Peyer's patch (tissue), 4 donors: Measurements from ENCODE around the gene MYO15B.

ENCODE experiments used
- CTCF ChIP-seq, 6 experiments: fragments of 450-650 bp in 4 of 6; fragments of 200-600 bp in 2 of 6; sonication (generic) in 1 of 6; IDR thresholded peaks; one replicate each; pipeline ENCODE4 v1.5.1; 2017 to 2019; ENCODE audit warnings: antibody characterized with exemption in 6 of 6, mild to moderate bottlenecking in 3 of 6, moderate library complexity in 1 of 6
- POLR2A ChIP-seq, 2 donors: fragments of 450-650 bp; IDR thresholded peaks; one replicate each; pipeline ENCODE4 v1.5.1; 2017; ENCODE audit warnings: antibody characterized with exemption in 2 of 2, mild to moderate bottlenecking in 2 of 2, moderate library complexity in 2 of 2

GRCh38 chr17:75647061-75647460, 59.5 kb downstream of the MYO15B start:
- TF ChIP-seq CTCF (IDR thresholded peaks at IDR 0.05): no peak
- TF ChIP-seq POLR2A (IDR thresholded peaks at IDR 0.05): no peak
